NCI-H2081 treated with DMSO at 0.1 percent for 48 hours (cell line): ENCODE data around the gene VWCE.

ENCODE experiments used
- DNase-seq: peaks from one replicate; lab custom pipeline; 2025; lab: John Stamatoyannopoulos, UW

VWCE gene

DNA sequence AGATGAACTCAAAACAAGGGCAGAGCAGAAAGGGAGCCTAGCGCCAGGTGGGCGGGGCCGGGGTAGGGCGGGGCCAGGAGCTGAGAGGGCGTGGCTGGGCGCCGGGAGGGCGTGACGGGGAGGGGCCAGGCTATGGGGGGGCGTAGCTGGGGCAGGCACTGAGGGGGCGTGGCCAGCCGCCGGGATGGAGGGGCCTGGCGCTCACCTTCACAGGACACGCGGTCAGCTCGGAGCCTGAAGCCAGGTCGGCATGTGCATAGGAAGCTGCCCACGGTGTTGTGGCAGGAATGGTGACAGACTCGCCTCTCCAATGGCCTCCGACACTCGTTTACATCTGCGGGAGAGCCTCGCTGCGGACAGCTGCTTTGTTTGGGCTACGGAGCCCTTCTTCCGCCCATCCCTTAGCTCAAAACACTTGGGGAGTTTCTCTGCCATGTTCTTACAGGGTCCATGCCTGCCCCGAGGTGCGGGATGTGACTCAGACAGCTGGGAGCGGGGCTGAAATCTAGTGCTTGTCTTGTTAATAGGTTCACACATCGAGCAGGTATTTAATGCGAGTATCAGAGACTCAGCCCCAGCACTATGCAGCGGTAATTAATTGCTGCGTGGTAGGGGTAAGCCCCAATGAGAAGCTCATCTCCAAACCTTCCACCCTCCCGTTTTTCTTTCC is 13.4 kb downstream of the VWCE start:
- DNase-seq: no peak

DNA sequence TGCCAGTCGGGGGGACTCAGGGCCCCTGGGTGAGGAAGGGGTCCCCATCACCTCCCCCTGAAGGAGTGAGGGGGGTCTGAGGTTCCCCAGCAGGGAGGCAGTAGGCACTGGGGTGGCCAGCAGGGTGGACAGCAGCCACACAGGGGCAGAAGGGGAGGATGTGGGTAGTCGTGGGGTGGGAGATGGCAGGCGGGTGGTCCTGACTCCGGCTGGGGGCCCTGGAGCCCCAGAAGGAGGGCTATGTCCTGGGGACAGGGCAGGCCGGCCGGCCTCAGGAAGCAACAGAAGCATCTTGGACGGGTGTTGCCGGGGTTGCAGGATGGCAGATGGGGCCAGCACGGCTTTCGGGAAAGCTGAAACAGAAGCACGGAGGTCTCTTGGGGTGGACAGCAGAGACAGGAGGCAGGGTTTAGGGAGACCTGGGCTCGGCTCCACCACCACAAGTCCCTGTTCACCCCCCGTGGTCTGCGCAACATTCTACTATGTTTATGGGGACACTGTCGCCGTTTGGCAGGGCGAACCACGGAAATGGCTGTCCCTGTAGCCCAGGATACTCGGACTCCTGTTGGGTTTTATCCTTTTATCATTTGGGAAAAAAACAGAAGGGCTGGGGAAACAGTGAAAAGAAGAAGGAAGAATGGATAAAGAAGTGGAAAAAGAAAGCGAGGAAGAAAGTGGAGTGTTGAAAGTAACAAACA is 14.1 kb downstream of the VWCE start:
- no peak for DNase-seq

DNA sequence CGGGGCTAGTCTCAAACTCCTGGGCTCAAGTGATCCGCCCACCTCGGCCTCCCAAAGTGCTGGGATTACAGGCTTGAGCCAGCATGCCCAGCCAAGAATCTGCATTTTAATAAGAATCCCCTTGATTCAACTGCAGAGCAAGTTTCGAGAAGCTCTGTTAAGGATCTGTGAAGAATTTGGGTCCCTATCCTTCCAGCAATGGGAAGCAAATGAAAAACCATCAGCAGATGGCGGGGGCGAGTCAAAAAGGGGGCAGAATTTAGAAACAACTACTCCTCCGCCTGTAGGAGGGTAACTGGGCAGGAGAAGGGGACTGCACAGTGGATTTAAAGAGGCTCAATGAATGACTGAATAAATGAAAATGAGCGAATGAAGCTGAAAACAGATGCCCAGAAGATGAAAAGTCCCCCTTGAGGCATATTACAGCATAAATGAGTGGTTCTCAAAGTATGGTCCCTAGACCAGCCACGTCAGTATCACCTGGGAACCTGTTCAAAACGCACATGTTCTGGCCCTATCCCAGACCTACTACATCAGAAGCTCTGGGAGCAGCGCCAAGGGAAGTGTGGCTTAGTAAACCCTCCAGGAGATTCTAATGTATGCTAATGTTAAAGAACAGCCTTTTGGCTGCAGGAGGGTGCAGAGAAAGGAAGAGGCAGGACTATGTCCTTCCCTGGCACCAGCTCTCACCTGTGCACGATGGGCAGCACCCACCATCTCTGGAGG is 15.0 kb downstream of the VWCE start:
- DNase-seq: peak; percentile 14

DNA sequence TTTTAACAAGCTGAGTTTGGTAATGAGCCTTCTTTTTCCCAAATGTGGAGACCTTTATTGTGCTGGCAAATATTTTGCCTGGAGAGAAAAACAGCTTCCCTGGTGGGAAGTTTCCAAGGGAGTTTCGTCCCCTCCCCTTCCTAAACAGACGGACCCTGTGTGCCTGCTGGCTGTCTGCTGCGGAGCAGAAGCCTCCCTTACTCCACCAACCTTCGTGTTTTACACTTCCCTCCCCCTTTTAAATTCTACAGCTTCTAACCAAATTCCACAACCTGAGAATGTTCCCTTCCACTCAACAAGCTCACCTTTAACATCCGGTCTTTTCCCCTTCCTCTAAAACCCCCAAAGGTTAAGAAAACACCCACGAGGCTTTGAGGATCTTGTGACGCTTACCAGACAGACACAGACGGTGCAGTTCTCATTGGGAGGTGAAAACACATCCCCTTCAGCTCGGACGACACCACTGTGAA is 17.1 kb downstream of the VWCE start:
- DNase-seq: no peak

DNA sequence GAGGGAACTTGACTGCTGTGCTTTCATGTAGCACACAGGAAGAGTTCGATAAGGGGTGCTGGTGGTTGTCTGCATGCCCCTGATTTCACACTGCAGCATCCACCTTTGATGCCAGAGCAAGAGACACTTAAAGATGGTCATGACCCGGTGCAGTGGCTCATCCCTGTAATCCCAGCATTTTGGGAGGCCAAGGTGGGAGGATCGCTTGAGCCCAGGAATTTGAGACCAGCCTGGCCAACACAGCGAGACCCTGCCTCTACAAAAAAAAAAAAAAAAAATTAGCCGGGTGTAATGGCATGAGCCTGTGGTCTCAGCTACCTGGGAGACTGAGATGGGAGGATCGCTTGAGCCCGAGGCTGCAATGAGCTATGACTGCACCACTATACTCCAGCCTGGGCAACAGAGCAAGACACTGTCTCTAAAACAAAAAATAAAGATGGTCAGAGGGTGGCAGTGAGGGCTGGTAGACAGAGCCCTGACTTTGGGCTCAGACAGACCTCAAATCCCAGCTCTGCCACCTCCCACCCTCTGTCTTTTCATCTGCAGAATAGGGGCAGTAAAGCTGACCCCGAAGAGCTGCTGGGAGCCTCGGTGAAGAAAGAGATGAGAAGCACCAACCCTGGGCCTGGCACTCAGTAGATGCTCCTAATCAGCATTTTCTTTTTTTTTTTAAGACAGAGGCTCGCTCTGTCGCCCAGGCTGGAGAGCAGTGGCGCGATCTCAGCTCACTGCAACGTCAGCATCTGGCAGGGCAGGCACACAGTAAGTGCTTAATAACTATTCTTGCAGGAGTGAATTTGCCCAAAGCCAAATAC is 17.7 kb downstream of the VWCE start:
- no peak for DNase-seq

DNA sequence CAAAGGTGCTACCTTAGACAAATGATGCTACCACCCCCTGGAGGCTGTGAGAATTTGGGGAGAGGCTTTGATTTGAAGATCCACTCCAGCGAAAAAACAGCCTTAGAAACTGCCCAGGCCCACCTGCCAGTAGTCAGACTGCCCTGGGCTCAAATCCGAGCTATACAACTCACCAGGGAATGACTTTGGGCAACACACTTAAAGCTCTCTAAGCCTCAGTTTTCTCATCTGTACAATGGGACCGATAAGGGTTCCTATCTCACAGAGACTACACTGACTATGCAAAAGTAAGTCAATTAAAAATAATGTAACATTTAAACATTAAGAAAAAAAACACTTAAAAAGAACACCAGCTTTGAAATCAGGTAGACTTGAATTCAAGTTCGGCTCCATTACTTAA is 19.9 kb downstream of the VWCE start:
- no peak for DNase-seq

DNA sequence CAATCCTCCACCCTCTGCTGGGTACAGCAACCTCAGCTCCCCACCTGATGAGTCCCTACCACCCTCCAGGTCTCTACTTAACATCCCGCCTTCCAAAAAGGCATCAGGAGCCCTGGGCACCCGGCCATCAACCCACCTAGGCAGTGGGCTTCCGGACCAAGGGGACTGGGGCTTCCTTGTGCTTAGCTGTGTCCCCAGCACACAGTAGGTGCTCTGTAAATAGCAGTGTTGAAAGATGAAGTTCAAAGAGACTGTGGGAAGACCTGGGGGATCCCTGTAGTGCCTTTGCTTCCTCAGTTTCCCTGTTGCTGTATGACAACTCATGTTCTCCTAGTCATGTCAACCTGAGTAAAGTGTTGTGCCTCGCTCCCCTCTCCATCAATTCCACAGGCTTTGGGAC is 21.0 kb downstream of the VWCE start:
- no peak for DNase-seq

DNA sequence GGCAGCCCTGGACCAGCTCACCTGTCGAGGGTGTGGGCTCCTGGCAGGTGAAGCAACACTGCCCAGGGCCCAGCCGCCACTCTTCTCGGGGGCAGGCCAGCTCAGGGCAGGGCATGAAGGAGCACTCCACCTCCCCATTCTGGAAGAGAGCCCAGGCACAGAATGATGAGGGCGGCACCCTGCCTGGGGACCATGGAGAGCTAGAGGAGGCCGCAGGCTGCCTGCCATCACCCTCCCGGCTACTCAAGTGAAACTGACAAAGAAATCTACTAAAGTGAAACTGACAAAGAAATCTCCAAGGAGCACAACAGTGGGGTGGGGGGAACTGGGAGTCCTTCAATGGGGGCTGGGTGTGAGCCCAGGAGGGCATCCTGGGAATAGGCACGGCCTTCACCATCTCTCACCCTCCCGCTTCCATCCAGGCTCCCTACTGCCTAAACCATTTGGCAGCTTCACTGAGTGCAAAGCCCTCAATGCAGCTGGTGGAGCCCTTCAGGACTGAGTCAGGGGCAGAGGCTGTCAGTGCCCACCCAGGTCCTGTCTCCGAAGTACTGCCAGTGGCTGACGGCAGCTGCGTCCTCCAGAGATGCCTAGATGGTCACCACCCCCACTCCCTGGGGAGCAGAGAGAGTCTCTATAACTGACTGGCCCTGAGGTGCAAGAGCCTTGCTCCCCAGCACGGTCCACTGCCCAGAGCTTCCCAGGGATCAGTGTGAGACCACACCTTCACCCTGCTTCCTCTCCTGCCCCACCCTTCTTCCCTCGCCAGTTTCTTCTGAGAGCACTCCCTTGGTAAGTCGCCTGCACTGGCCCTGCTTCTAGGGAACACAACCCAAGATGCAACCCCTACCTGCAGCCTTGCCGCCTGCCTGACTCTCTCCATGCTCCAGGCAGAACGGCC is 21.7 kb downstream of the VWCE start:
- DNase-seq: no peak

DNA sequence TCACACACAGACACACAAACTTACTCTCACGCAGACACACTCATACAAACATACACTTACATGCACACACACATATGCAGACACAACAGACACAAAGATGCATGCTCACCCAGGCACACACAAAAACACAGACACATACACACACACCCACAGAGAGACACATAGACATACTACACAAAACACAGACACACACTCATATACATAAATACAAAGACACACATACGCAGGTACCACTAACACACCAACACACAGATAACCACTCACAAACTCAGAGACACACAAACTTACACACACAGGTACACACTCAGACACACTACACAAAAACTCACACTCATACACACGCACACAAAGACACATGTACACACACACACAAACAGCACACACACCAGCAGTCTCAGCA is 22.4 kb downstream of the VWCE start:
- DNase-seq: no peak

DNA sequence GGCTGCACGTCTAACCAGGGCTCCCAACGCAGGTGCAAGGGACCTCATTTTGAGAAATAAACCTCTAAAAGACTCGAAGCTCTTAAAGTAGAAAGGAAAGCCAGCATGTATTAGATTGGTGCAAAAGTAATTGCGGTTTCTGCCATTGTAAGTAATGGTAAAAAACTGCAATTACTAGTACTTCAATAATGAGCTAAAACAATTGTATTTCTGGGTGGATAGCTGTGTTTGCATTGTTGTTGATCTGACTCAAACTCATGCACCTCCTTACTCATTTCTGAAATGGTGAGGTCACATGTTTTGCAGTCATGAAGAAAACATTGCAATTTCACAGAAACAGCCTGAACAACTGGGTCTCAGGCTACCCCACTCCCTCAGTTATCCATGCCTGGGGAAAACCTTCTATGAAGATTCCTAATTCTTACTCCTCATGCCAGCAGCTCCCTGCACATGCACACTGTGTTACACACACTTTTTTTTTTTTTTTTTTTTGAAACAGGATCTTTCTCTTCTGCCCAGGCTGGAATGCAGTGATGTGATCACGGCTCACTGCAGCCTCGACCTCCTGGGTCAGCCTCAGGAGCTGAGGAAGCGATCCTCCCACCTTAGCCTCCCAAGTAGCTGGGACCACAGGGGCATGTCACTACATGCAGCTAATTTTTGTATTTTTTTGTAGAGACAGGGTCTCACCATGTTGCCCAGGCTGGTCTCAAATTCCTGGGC is 24.6 kb downstream of the VWCE start:
- no peak for DNase-seq

DNA sequence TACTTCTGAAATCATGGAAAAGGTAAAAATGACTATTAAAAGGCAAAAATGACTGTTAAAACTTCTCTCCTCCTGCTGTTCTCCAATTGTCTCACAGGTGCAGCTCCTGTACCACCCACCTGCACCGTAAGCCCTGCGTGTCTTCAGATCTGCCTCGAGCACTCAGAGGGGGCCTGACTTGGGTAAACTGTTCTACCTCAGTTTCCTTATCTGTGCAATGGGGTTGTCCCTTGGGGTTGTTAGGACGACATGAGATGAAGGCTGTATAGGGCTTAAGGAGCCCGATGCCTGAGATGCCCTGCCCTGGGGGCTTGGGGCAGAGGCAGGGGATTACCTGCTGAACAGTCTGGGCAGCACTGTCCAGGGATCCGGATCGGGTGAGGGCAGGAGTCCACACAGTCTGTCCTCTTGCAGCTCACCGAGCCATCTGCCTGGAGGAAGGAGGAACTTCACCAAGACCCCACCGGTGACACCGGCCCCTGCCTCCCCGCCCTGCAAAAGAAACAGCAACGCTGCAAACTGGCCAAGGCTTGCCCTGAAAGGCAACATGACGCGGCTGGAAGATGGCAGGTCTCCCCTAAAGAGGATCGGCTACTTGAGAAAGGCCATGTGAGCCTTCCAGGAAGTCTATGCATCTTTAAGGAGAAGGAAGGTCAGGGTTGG is 26.4 kb downstream of the VWCE start:
- no peak for DNase-seq

DNA sequence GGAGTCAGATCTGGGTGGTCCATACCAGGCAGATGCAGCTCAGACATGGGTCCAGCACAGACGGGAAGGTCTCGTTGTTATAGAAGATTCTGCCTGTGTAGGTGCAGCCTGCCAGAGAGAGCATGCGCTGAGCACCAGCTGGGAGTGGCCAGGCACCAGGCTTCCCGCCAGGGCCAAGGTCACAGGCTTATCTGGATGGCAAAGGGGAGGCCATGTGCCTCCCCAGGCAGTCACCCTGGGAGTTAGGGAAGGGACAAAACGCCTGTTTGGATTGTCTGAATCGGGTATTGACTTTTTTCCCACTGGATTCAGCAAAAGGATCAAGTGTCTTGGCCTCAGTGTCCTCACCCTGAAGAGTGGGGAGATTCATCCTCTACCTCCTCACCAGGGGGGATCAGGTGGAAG is 27.7 kb downstream of the VWCE start:
- DNase-seq: no peak

DNA sequence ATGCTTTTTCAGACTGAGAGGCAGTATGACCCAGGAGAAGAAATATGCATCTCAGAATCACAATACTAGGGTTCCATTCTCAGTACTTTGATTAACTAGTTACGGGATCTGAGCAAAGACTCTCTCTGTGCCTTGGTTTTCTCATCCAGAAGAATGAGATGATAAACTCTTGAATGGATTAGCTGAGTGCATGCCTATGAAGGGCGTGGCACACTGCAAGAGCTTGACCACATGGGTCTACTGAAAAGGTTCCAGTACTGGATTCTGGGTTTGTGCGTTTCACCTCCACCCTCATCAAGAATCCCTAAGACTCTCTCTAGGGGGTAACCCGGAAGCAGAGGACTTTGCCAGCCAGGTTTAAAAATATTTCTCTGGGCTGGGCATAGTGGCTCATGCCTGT is 28.5 kb downstream of the VWCE start:
- DNase-seq: no peak

DNA sequence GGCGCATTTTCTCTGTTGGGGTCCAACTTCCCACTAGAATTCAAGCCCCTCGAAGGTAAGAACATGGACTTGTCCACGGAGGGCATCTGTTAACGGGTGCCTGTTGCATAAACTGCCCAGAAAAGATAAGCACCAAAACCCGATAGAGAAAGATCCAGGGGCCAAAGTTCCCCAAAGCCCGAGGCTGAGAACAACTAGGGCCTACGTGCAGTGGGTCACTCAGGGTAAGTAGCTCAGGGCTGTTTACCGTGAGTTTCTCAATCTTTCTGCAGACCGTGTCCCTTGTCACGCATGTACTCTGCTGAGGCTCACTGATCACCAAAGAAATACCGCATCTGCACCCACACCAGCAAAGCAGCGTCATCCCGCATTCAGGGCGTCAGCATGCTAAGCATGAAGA is 29.8 kb downstream of the VWCE start:
- no peak for DNase-seq

DNA sequence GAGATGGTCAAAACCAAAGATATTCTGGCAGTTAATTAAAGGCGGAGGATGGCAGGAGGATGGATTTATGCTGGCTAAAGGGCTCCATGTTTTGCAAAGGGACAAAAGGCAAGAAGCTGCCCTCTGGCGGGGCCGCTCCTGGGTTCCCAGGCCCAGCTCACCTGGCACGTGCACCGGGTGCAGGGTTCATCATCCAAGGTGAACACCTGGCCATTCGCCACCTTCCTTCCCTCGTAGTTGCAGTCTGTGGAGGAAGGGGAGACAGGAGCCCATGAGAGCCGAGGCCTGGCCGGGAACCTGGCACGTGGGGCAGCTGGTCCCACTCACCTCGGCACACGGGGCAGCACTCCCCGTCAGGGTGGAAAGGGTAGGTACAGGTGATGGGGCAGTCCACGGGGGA is 30.3 kb downstream of the VWCE start:
- no peak for DNase-seq

DNA sequence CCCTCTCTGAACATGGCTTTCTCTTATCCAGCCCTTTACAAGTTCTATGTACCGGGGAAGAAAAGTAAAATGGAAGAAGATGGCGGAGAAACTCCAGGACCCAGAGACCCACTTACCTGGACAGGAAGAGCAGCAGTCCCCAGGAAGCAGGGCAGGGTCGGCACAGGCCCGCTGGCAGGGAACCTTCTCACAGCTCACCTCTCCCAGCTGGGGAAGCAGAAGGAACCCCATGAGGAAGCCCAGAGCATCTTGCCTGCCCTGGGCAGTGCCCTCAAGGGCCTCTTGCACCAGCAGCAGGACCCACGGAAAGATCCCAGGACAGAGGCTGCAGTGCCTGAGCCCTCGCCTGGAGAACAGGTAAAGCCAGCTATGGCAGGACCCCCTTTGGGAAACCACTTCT is 30.7 kb downstream of the VWCE start:
- no peak for DNase-seq

DNA sequence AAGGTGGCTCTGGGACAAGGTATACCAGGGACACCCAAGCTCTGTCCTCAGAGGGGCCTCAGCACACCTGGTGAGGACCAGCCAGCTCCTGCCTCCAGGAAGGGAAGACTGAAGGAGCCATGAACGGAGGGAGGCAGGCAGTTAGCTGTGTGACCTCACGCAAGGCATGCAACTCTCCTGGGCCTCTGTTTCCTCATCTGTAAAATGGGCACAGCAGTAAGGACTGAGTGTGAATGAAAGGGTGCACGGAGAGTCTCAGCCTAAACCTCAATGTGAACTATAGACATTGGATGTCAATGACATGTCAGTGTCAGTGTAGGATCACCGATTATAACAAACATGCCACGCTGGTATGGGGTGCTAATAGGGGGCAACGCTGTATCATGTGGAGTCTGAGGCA is 35.8 kb downstream of the VWCE start:
- no peak for DNase-seq

DNA sequence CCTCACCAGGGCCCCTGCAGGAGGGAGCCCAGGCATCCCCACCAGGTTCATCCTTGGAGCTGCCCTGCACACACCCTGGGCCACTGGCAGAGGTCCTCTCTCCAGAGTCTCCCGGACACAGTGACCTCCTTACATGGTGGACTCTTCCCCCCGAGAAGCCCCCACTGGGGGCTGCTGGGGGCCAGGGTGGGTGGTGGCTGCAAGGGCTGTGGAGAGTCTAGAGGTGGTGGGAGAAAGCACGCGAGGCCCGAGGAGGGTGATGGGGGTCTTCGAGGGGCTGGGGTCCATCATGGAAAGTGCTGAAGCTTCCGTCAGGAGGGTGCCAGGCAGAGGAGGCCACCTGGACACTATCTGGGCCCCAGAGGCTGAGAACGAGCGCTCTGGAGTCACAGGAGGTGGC is 36.6 kb downstream of the VWCE start:
- DNase-seq: no peak

DNA sequence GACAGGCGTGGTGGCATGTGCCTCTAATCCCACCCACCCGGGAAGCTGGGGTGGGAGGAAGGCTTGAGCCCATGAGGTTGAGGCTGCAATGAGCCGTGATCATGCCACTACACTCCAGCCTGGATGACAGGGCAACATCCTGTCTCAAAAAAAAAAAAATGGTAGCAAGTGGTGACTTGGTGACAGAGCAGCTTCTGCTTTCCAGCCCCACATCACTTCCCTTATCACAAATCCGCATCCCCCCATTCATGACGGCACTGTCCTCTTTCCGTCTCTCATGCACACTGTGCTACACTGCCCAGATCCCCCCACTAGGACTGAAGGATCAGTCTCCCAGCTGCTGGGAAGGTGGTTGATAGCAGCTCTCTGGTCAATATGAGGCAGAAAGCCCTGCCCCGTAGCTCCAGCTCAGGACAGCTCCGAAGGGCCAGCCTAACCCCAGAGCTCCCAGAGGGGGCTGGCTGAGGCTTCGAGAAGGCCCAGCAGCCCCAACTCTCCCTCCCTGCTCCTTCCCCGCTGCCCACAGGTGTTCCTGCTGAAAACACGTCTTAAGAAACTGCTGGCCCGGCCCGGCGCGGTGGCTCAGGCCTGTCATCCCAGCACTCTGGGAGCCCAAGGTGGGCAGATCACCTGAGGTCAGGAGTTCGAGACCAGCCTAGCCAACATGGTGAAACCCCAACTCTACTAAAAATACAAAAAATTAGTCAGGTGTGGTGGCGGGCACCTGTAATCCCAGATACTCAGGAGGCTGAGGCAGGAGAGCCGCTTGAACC is 38.2 kb downstream of the VWCE start:
- no peak for DNase-seq
